Omental fat pad (tissue), 4 donors: ENCODE results near the gene CCT4. TPM values are rescaled to one million over a fixed set of nuclear protein-coding genes. Genes with fewer than 3 reads are reported as not detected.
"Not testable (repeated sequence)": the region's sequence is repeated elsewhere in the genome, so short reads cannot be mapped to it uniquely, and the experiment has no call there.

Source experiments
- ATAC-seq: fragments of 150-250 bp; one replicate; pipeline ENCODE4 v1.9.1; 2016; ENCODE audit warnings: mild to moderate bottlenecking, moderate library complexity; ENCODE audit not compliant: low FRiP score
- DNase-seq: peaks from one replicate; pipeline ENCODE4 v3.0.0-alpha.2; 2019; ENCODE audit warnings: low spot score
- total RNA-seq, 4 donors: library from RNA; depleted of rRNA; stranded (reverse); fragments of >200 nt; gene quantifications; one replicate each; pipeline ENCODE4 v1.1.0, GENCODE V29; 2016
- TF ChIP-seq, protein P1 (sequence below), 3 donors: fragments of 450-650 bp; IDR thresholded peaks; one replicate each; pipeline ENCODE4 v1.5.1; 2016 to 2017; ENCODE audit warnings: antibody characterized with exemption in 3 of 3, mild to moderate bottlenecking in 3 of 3, moderate library complexity in 2 of 3

The CCT4 gene
- total RNA-seq, 4 donors from 2014 or later = 62.9 to 86.1 (median 82.0) TPM

DNA sequence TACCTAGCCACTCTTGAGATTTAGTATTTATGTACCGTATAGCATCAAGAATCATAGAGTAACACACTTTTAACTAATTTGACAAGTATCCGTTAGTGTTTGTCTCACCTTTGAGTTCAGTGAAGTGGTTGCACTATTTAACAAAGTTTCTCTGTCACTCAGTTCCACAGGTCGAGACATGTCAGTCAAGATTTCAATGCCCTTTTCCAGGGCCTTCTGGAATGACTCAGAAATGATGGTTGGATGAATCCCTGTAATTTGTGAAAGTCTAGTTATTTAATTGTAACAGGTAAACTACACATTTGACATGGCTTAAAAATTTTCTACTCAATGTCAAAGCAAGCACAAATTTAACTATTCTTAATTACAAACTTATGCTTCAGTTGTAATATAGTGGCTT is 9.7 kb downstream of the CCT4 start:
- DNase-seq = no peak
- TF ChIP-seq, protein P1, sequence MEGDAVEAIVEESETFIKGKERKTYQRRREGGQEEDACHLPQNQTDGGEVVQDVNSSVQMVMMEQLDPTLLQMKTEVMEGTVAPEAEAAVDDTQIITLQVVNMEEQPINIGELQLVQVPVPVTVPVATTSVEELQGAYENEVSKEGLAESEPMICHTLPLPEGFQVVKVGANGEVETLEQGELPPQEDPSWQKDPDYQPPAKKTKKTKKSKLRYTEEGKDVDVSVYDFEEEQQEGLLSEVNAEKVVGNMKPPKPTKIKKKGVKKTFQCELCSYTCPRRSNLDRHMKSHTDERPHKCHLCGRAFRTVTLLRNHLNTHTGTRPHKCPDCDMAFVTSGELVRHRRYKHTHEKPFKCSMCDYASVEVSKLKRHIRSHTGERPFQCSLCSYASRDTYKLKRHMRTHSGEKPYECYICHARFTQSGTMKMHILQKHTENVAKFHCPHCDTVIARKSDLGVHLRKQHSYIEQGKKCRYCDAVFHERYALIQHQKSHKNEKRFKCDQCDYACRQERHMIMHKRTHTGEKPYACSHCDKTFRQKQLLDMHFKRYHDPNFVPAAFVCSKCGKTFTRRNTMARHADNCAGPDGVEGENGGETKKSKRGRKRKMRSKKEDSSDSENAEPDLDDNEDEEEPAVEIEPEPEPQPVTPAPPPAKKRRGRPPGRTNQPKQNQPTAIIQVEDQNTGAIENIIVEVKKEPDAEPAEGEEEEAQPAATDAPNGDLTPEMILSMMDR (IDR thresholded peaks at IDR 0.05) = no peak
- no peak for ATAC-seq

DNA sequence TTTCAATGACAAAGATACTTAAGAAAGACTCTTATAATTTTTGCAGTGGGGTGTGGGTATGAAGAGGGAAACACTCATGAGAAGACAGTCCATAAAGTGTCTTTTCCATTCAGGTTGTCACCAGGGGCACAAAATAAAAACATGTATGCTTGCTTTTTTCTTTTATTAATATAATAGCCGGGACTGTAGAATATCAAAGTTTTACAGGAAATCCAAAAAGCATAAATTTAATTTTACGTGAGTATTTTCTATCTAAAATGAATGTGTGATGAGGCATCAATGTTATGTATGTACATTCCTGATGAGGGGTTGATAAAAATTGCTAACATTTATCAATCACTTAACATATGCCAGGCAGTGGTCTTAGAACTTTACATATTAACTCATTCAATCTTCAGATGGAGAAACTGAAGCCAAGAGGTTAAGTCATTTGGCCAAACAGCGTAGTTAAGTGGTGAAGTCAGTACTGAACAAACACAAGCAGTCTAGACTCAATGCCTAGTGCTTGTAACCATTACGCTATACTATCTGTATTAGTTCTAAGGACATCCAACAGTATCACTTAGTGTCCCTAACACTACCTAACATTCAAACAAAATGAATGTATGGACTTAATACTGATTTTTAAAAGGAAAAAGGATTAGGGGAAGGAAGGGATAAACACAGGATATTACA is 10.7 kb downstream of the CCT4 start:
- no peak for DNase-seq
- ATAC-seq = no peak
- TF ChIP-seq, protein P1 (IDR thresholded peaks at IDR 0.05) = no peak

DNA sequence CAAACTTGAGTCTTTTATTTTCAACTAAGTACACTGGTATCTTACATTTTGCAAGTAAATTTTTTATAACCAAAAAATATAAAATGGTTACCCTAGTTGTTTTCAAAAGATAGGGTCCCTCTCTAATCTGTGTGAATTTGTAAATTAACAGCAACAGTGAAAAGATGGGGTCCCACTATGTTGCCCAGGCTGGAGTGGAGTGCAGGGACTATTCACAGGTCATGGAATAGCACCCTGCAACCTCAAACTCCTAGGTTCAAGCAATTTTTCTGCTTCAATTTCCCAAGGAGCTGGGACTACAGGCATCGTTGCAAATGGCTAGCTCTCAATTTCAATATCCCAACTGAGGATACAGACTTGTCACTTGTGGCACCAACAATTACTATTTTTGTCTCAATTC is 12.1 kb downstream of the CCT4 start:
- TF ChIP-seq, protein P1 (IDR thresholded peaks at IDR 0.05) = no peak
- no peak for ATAC-seq
- DNase-seq = no peak

DNA sequence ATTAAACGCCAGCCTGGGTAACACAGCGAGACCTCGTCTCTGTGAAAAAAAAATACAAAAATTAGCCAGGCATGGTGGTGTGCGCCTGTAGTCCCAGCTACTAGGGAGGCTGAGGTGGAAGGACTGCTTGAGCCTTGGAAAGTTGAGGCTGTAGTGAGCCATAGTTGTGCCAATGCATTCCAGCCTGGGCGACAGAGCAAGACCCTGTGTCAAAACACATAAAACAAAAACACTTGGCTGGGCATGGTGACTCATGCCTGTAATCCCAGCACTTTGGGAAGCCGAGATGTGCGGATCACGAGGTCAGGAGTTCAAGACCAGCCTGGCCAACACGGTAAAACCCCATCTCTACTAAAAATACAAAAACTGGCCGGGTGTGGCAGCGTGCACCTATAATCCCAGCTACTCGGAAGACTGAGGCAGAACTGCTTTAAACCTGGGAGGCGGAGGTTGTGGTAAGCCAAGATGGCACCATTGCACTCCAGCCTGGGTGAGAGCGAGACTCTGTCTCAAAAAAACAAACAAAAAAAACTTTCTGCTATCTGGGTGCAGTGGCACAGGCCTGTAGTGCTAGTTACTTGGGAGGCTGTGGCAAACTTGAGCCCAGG is 21.9 kb downstream of the CCT4 start:
- not testable (repeated sequence) for ATAC-seq, DNase-seq

DNA sequence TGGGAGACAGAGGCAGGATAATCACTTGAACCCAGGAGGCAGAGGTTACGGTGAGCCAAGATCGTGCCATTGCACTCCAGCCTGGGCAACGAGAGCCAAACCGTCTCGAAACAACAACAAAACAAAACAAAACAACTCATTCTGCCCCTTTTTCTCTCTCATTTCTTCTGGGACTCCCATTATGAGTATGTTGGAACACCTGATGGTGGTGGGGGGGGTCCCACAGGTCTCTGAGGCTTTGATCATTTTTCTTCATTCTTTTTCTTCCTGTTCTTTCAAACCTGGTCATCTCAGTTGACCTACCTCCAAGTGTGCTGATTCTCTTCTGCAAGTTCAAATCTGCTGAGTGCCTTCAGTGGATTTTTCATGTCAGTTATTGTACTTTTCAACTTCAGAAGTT is 26.4 kb downstream of the CCT4 start:
- TF ChIP-seq, protein P1 (IDR thresholded peaks at IDR 0.05) = no peak
- no peak for ATAC-seq
- DNase-seq = no peak

DNA sequence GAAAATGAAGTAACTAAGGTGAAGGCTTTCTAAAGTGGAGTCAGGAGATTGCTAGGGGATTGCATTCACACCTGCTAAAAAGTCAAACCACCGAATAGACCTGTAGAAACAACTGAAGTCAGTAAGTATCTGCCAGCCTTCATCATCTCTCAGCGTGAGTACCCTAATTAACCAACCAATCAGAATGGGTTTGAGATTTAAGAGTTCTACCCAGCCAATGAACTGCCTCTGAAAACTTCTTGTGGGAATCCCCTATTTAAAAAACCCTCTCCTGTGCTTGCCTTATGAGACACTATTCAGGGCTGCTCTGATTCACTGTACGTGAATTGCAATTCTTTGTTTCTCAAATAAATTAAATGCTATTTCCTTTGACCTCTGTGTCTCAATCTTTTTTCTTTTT is 31.2 kb downstream of the CCT4 start:
- DNase-seq (no peak), ATAC-seq (no peak)
- TF ChIP-seq, protein P1 (IDR thresholded peaks at IDR 0.05) = no peak

DNA sequence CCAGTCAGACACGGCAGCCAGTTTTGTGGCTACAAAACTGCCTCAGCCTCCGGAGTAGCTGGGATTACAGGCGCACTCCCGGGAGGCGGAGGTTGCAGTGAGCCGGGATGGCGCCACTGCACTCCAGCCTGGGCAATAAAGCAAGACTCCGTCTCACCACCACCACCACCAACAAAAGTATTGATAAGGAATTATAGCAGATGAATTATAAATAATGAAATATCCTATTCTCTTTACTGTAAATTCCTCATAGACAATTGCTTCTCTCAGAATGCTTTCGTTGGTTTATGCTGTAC is 33.2 kb downstream of the CCT4 start:
- DNase-seq (no peak), ATAC-seq (no peak)
- TF ChIP-seq, protein P1 (IDR thresholded peaks at IDR 0.05) = no peak
